HG03469 (cell line): ENCODE results near the gene C1orf52.
A peak's percentile ranks its signal among the peaks of the same experiment; 100 is the strongest.

Experiments used
- ATAC-seq: cut with Tn5 transposase; IDR thresholded peaks from one replicate; pipeline ENCODE4 v1.9.1; 2021; ENCODE audit warnings: mild to moderate bottlenecking, moderate library complexity, moderate number of reproducible peaks; ENCODE audit not compliant: unreplicated experiment

The C1orf52 gene

DNA sequence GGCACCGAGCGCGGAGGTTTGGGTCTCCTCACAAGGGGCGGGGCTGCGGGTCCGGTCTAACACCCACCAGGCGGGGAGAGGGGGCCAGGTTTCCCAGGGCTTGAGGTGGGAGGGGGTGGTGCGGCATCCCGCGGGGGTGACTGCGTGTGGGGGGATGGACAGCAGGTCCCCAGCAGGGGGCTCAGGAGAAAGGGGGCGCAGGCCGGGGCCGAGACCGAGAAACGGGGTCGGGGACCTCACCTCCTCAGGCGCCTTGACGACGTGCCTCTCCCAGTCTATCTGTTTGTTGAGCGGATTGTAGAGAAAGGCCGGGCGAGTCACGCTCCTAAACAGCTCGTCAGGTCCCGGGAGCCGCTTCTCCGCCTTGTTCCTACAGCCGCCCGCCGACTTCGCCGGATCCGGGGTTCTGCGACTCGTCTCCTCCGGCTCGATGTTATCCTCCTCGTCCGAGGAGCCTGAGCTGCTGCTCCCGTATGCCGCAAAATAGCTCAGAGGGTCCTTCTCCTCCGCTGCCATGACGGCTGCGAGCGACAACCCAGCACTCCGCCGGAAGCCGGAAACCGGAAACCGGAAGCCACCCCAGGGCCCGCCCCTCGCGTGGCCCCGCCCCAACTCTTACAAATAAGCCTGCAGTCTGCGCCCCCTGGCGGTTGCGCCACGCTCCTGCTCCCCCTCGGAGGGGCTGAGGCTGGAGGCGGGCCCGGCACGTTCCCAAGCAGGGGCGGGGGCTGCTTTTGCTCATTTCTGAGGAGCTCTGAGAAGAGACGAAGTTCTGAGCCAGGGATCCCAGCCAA lies at the start of gene C1orf52:
C1orf52 (minus strand) TSS at position 545 of the 794 bp plus-strand sequence; CDS start at position 516, 29 bp downstream.
- ATAC-seq = peak; percentile 95

DNA sequence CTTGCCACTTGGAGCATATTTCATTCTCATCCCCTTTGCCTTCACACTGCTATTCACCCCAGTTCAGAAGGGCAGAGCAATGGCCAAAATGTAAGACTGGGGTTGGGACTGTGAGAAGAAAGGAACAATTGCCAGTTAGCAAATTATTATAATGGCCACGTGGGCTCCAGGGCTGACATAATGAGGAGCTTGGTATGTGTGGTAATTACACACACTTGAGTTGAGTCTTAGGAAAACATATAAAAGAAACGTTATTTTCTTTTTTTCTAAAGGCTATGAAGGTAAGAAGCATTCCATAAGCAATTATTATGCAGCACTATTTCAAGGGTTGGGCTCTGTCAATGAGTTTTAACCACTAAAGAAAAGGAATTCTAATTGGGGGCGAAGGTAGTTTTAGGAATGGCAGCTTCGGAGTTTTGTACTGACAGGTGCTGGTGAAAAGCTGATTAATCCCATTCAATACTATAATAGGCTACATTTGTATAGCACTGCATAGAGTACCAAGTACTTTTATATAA lies 49.4 kb upstream of the C1orf52 start:
- ATAC-seq = no peak

DNA sequence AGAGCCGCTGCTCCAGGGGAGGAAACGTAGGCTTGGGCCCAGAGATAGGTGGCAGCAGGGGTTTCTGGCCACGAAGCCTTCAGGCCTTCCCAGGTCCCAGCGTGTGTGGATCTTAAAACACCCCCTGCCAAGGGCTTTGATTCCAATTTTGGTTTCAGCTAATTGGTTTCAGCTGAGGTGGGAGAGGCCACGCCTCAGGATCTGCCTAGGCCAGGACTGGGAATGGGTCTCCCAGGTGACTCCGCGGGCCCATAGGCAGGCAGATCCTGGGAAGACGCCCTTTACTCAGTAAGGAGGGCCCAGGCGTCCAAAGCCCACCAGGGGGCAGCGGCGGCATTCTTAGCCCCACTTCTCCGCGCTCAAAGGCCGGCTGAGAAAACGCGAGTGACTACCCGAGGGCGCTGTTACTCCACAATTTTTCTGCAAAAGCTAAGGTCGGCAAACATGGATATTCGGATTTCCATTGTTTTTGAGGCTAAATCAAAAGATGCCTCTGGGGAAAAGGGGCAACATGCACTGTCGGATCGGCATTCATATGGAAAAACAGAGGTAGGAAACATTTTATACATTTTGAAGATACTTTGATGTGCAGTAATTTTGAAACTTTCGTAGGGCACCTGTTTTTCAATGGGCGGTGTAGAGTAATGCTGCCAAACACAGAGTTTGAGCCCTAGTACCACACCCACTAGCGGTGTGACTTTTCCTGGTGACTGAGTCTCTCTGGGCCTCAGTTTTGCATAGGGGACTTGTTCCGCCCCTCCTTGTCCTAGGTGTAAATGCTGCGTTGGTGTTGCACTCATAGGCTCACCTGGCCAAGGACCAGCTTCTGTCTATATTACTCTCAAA lies 48.7 kb upstream of the C1orf52 start:
- peak; percentile 65 for ATAC-seq

DNA sequence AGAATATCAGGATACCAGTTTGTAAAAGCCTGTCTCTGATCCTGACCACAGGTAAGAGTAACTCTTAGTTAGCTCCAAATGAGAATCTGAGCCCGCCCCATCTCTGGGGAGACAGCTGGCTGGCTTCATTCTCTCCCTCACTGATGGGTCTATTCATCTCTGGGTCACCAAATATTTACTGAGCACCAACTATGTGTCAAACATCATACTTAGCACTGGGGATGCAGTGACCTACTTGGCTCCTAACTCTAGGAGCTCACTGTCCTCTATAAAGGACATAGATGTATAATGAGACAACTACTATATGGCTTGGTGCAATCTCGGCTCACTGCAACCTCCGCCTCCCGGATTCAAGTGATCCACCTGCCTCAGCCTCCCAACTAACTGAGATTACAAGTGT lies 46.8 kb upstream of the C1orf52 start:
- ATAC-seq = no peak

DNA sequence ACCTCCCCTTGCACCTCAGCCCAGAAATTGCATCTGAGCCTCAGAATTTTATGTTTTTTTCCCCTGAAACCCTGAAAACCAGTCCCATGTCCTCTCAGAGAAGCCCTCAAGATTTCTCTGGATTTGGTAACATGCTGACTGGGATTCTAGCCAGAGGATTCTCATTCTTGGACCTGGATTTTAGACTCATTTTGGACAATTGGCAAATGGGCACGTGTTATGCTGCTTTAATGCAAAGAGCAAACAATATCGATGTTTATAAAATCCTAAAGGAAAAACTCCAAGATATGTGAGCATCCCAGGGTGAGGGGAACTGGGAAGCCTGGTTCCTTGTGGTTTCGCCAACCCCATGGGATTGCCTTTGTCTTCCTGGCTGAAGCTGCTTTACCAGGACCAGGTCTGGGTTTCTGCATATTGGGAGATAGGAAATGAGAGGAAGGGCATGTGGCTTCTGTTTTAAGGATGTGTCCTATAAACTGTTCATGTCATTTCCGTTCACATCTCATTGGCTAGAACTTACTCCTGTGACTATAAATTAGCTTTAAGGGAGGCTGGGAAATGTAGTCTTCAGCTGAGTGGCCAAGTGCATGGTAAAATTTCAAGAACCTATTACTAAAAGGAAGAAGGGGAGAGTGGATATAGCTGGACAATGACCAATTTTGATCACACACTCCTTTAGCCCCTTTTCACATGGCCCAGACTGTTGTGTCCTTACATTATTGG lies 44.1 kb upstream of the C1orf52 start:
- no peak for ATAC-seq

DNA sequence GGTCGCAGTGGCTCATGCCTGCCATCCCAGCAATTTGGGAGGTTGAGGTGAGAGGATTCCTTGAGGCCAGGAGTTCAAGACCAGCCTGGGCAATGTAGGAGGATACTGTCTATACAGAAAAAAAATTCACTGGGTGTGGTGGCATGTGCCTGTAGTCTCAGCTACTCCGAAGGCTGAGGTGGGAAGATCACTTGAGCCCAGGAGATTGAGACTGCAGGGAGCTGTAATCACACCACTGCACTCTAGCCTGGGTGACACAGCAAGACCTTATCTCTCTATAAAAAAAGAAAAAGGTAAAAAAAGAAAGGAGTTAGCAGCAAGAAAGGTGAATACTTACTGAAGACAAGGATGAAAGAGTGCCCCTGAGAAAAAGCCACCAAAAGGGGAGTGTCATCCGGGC lies 40.7 kb upstream of the C1orf52 start:
- ATAC-seq = no peak

DNA sequence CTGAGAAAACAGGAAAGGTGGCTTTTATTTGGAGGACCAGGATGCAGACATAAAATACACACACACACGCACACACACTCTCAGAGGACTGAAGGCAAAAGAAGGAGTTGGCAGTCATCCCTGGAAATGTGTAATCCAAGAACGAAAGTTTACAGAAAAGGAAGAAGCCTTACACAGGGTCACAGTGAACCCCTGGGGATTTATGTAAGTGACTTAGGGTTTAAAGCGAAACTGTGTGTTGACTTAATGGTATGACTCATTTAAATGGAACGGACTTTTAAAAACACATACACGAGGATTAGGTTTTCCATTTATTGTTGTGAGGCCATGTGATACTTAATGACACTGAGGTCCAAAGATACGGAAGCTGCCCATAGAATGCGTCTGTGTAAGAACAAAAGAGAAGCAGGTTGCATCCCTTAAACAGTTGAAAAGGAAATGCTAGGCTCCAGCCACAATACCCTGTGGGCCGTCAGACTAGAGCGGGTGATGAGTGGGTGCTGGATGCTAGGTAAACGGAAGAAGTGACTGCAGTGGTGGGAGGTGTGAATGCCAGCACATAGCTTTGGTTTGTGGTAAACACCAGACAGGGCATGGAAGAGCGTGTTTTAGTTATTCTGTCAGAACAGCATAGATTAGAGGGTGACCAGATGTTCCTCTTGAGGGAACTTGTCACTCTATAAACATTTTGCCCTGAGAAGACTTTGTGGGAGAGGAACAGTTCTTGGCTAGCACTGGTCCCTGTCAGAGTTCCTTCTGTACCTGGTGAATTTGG lies 38.6 kb upstream of the C1orf52 start:
- ATAC-seq = peak; percentile 90

DNA sequence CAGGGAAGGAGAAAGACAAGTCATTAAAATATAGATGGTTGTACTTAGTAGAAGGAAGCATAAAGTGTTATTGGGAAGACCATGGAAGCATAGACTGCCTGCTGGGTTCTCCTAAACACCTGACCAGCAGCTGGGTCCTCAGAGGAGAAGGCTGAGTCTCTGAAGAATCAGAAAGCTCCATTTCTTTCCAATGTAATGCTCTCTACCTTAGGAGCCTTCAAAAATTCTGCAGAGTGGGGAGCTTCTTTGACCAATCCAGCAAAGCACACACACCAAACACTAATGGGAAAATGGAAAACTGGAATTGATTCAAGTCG lies 38.0 kb upstream of the C1orf52 start:
- ATAC-seq = no peak

DNA sequence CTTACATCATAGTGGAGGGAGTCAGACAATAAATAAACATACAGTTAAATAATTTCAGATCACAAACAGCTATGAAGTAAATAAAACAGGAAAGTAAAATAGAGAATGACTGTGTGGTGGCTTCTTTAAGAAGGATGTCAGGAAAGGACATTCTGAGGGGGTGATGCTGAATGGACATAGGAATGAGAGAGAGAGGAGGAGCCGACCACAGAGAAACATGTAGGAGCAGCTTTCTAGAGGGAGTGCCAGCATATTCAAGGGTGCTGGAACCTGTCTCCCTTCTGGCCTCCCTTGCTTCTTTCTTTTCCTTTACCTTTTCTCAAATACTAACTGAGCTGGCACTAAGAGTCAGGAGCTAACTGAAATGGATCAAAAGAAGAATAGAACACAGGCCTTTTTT lies 37.5 kb upstream of the C1orf52 start:
- ATAC-seq = no peak

DNA sequence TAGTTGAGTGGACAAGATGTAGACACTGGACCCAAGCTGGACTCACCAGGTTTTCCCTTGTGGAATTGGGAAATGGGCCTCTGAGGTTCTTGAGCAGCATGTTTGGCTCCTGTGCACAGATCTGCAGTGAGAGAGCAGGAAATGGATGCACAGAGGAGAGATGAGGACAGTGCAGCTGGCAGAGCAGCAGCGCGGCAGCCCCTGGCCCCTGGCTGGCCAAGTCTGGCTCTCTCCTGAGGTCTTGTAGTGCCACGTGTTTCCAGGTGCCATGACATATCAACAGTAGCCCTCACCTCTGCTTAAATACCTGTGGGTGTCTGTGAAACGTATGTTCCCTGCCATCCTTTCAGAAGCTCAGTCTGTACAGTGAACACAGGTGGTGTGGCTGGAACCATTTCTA lies 36.2 kb upstream of the C1orf52 start:
- no peak for ATAC-seq

DNA sequence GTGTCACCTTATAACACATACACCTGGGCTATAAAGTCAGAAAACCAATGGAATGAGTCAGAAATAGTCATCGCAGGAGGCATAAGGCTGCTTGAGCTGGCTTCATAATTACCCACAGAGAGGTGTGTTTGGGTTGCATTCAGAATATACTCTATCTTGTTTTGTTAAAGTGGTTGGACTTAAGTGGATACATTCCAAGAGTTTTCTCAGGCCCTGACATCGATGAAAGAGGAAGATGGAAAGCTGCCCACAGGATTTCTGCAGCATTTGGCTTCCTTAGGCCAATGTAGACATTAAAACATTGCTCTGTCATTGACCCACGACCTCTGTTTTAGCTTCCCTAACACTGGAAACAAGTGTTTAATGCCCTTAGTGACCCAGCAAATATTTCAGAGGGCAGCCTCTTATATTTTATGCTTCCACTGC lies 35.6 kb upstream of the C1orf52 start:
- ATAC-seq = no peak

DNA sequence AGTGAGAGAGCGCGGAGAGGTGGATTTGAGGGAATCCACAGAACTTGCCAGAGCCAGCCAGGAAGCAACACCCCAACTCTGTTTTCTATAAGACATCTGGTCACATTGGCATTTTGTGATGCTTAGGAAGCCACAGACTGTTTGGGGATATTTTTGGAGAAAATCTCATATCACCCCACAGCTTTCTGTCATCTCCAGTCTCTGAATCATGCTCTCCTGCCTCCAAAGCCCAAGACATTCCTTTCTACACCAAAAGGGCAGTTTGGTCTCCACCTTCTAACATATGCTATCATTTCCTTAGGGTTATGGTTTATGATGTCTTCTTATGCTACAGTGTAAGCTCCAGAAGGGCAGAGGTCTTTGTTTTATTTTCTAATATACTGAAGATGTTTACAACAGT lies 31.4 kb upstream of the C1orf52 start:
- ATAC-seq = no peak

DNA sequence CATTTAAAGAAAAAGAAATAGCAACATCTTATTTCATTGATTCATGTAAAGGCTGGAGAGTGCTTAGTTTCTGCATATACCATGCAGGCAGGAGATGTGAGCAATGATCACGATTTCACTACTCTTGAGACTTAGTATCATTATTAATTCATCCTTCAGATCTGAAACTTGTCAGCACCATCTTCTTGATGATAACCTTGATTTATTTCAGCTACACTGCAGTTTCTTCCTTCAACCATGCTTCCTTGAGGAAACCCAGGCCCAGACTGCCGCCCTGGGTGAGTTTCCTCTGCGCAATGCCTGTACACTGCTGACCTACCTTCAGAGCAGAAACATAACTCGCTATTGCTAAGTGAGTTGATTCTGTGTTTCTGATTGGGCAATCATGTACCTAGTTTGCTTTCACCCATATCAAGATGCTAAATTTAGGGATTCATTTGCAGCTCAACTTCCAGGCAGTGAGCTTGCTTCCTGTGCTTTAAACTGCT lies 30.4 kb upstream of the C1orf52 start:
- ATAC-seq = peak; percentile 54

DNA sequence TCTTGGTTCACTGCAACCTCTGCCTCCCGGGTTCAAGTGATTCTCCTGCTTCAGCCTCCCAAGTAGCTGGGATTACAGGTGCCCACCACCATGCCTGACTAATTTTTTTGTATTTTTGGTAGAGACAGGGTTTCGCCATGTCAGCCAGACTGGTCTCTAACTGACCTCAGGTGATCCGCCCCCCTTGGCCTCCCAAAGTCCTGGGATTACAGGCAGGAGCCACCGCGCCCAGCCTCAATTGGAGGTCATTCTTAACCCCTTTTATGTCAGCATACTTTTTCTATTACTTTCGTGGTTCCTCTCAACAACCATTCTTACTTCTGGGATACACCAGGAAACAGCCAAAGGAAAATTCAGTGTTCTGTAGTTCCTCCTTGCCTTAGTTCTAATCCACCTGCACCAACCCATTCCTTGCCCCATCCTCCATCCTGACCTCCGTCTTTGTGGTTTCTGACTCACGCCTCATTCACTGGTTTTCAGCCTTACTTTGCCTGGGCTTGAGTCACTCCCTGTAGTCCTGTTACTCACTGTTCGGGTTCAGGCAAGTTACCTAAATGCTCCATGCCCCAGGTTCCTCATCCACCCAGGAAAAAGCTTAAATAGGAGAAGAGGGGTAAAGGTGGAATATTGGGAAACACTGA lies 29.9 kb upstream of the C1orf52 start:
- ATAC-seq = no peak

DNA sequence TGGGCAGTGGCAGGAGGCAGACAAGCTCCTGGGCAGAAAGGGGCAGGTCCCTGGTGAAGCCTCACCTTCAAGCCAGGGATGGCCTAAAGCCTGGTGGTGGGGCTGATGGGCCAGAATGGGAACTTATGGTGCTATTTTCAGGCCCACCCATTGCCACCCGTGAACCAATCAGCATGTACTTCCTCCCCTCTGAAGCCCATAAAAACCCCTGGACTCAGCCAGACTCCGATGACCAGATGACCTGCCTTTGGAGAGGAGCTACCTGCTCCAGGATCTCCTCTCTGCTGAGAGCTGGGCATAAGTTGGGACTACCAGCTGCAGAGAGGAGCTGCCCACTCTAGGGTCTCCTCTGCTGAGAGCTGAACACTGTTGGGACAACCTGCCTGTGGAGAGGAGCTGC lies 24.7 kb upstream of the C1orf52 start:
- no peak for ATAC-seq

DNA sequence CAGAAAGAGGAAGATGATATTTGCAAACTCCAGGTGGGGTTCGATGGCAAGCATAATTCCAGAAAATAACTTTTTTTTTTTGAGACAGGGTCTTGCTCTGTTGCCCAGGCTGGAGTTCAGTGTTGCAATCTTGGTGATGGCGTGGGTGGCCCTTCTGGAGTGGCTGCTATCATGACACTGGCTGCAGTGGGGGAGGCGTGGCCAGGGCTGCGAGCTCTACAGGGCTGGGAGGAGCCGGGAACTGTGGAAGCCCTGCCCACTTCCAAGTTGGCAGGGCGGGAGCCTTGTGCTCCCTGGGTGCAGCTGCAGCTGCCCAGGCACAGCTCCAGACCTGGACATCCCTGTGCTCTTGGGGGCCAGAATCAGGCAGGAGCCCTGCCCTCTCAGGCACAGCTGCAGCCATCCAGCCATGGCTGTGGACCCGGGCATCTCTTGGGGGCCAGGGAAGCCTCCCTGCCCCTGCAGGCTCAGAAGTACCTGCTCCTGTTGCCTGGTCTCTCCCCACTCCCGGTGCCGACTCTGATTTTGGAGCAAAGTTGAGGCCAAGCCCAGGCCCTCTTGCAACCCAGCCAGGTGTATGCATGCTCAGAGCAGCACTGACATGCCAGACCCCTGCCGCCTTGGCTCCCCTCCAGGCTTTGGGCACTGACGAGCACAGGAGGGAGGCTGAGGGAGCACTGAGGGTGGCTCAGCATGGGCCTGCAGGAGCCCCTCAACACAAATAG lies 24.2 kb upstream of the C1orf52 start:
- no peak for ATAC-seq

DNA sequence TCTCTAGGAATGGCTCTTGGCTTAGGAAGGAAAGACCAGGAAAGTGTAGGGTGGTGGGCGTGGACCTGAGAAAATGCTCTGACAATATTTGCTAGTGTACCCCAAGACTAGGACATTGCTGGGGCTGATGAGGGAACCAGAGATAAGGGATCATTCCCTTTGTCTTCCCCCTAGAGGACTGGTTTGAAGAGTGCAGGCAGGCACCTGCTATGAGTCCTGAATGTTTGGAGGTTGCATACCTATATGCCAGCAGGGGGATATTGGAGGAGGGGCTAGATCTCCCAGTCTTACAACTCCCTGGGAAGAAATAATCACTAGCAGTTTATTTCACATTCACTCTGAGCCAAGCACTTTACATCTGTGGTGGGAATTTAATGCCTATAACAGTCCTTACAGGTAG lies 23.0 kb upstream of the C1orf52 start:
- no peak for ATAC-seq

DNA sequence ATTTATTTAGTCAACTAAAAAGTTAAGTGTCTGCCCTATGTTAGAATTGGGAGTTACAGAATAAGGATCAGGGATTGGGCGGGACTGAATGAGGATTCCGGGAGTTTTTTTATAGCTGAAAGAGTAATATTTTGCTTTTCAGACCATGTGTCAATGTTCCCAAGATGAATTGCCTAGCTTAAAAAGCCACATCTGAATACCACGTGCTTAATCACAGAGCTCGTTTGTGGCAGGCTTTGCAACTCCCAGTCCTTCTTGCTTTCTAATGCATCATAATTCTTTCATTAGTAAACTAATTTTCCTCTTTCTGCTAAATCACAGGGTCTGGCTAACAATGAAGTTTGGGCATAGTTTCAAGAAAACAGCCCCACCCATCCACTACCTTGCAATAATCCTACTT lies 21.2 kb upstream of the C1orf52 start:
- ATAC-seq = no peak

DNA sequence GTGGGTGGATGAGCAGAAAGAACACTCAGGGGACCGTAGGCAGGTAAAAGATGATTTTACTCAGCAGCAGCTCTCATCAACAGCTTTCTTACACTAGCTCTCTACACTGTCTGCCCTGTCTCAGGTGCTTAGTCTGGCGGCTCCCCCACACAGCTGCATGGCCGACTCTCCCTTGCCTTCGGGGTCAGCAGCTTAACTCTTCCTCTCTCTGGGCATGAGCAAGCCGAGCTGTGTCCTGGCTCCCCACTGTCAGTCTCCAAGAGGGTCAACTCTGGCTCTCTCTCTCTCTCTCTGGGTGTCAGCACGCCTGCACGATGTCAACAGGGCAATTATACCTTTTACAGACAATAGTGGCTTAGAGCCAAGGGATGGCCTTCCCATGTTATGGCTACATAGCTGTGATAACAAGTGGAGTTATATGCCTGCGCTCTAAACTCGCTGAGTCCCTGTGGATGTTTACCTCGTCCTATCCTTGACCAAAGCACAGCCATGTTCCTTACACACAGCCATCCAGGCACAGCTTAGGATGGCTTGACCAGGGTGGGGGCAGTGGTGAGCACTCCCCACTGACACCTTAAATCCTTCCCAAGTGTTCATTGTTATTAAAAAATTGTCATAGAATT lies 20.1 kb upstream of the C1orf52 start:
- ATAC-seq = no peak
